HEK293 (cell line): ENCODE results near the gene GPT2.
A peak's percentile ranks its signal among the peaks of the same experiment; 100 is the strongest.

Experiments
- CTCF ChIA-PET: fragments of 350-600 bp; formaldehyde crosslinking; extraction: SDS; loops from one replicate; lab custom pipeline; 2021; ENCODE audit warnings: antibody characterized with exemption; lab: Yijun Ruan, JAX
- POLR2A ChIA-PET: fragments of 300-600 bp; formaldehyde crosslinking; extraction: SDS; loops from one replicate; lab custom pipeline; 2020; ENCODE audit warnings: antibody characterized with exemption, inconsistent platforms; lab: Yijun Ruan, JAX
- H3K27ac ChIP-seq: fragments of 200-500 bp; sonication (Bioruptor generic); 2 replicates; pipeline ENCODE4 v1.5.1; 2014; ENCODE audit warnings: low read depth, low read length, control low read depth, inconsistent platforms; ENCODE audit errors: extremely low read depth
- H3K36me3 ChIP-seq, 2 experiments: fragments of 200-500 bp in 1 of 2; sonication (Bioruptor generic) in 1 of 2; 1 replicate in 1 of 2; 2 replicates in 1 of 2; pipeline ENCODE4 v1.5.1; 2014 to 2017; ENCODE audit warnings: inconsistent platforms in 2 of 2, low read length in 2 of 2; ENCODE audit not compliant: control insufficient read depth in 2 of 2, insufficient read depth in 1 of 2
- H3K4me1 ChIP-seq: fragments of 200-500 bp; sonication (Bioruptor generic); 2 replicates; pipeline ENCODE4 v1.5.1; 2014; ENCODE audit warnings: mild to moderate bottlenecking, low read length, inconsistent platforms; ENCODE audit not compliant: control insufficient read depth, insufficient read depth
- H3K4me3 ChIP-seq: 2 replicates; pipeline ENCODE4 v1.5.1; 2011; ENCODE audit warnings: low read depth, mild to moderate bottlenecking, control low read depth, low read length, moderate library complexity
- H3K9me3 ChIP-seq: fragments of 200-500 bp; sonication (Bioruptor generic); 2 replicates; pipeline ENCODE4 v1.5.1; 2014; ENCODE audit warnings: low read depth, low read length, inconsistent platforms; ENCODE audit not compliant: control insufficient read depth, insufficient read depth
- EGR2 ChIP-seq: fragments of 450-650 bp; formaldehyde crosslinking; IDR thresholded peaks from 2 replicates; pipeline ENCODE4 v1.5.1; 2016; ENCODE audit warnings: low read depth, missing biosample characterization, missing genetic modification characterization
- KLF7 ChIP-seq: fragments of 450-650 bp; formaldehyde crosslinking; IDR thresholded peaks from 2 replicates; pipeline ENCODE4 v1.5.1; 2016; ENCODE audit warnings: missing biosample characterization, missing genetic modification characterization, borderline replicate concordance
- ZIC2 ChIP-seq: fragments of 450-650 bp; formaldehyde crosslinking; IDR thresholded peaks from 2 replicates; pipeline ENCODE4 v1.5.1; 2016; ENCODE audit warnings: missing biosample characterization, missing genetic modification characterization
- ZNF239 ChIP-seq: fragments of 450-650 bp; formaldehyde crosslinking; IDR thresholded peaks from 2 replicates; pipeline ENCODE4 v1.5.1; 2016; ENCODE audit warnings: missing biosample characterization, missing genetic modification characterization
- ZNF335 ChIP-seq: fragments of 450-650 bp; formaldehyde crosslinking; conservative IDR thresholded peaks from 2 replicates; pipeline ENCODE4 v1.5.1; 2016; ENCODE audit warnings: missing biosample characterization, missing genetic modification characterization
- ZNF341 ChIP-seq: fragments of 450-650 bp; formaldehyde crosslinking; IDR thresholded peaks from 2 replicates; pipeline ENCODE4; 2016; ENCODE audit warnings: low read depth, missing biosample characterization, missing genetic modification characterization
- ZNF426 ChIP-seq: fragments of 450-650 bp; formaldehyde crosslinking; IDR thresholded peaks from 2 replicates; pipeline ENCODE4 v1.5.1; 2017; ENCODE audit warnings: missing biosample characterization, missing genetic modification characterization, mild to moderate bottlenecking, inconsistent platforms, moderate library complexity
- ZNF600 ChIP-seq: fragments of 450-650 bp; formaldehyde crosslinking; IDR thresholded peaks from 2 replicates; pipeline ENCODE4 v1.5.1; 2016; ENCODE audit warnings: missing biosample characterization, missing genetic modification characterization
- ZNF623 ChIP-seq: fragments of 450-650 bp; formaldehyde crosslinking; IDR thresholded peaks from 2 replicates; pipeline ENCODE4 v1.5.1; 2016; ENCODE audit warnings: missing biosample characterization, missing genetic modification characterization
- ZSCAN23 ChIP-seq: fragments of 450-650 bp; formaldehyde crosslinking; IDR thresholded peaks from 2 replicates; pipeline ENCODE4 v1.5.1; 2016; ENCODE audit warnings: missing biosample characterization, missing genetic modification characterization
- TF ChIP-seq, protein P1 (sequence below): fragments of 450-650 bp; formaldehyde crosslinking; IDR thresholded peaks from 2 replicates; pipeline ENCODE4 v1.5.1; 2016; ENCODE audit warnings: missing biosample characterization, missing genetic modification characterization
- TF ChIP-seq, protein P2 (sequence below): fragments of 450-650 bp; formaldehyde crosslinking; conservative IDR thresholded peaks from 2 replicates; pipeline ENCODE4 v1.5.1; 2016; ENCODE audit warnings: low read depth, missing biosample characterization, missing genetic modification characterization
- TF ChIP-seq, protein P3 (sequence below): fragments of 450-650 bp; formaldehyde crosslinking; IDR thresholded peaks from 2 replicates; pipeline ENCODE4 v1.5.1; 2016; ENCODE audit warnings: missing biosample characterization, missing genetic modification characterization
- TF ChIP-seq, protein P4 (sequence below): fragments of 450-650 bp; formaldehyde crosslinking; IDR thresholded peaks from 2 replicates; pipeline ENCODE4 v1.5.1; 2016; ENCODE audit warnings: missing biosample characterization, missing genetic modification characterization
- TF ChIP-seq, protein P5 (sequence below): fragments of 450-650 bp; formaldehyde crosslinking; IDR thresholded peaks from 2 replicates; pipeline ENCODE4 v1.5.1; 2017; ENCODE audit warnings: missing biosample characterization, mild to moderate bottlenecking, missing genetic modification characterization, moderate library complexity

The GPT2 gene

DNA sequence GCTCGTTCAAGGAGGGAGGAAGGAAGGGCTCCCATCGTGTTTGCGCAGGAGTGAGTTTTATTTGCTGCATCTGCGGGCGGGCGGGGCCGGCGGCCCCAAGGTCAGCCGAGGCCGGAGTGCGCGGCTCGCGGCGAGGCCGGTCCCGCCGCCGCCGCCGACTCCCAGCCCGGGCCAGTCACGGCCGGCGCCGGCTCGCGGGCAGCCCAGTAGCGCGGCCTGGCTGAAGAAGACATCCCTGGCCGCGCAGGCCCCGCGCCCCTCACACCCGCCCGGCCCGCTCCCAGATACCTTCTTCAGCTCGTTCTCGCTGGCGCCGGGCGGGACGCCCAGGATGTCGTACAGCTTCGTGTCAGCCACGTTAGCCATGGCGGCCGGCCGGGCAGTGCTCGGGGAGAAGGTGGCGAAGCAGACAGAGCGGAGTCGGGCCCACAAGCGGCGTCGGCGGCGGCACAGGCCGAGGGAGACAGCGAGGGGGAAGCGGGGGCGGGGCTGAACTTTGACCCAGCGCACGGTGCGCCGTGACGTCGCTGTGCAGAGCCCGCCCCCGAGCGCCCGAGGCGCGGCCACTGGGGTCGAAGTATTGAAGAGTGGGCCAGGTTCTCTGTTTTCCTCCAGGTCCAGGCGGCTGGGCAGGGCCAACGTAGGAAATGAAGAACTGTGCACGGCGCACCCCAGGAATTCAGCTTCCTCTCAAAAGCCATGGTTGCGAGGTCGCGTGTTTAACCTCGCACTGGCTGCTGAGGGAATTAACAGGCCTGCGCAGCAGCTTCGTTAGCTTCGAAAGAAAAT is 89.2 kb downstream of the GPT2 start, which contains the start of gene DNAJA2 (continued):
- TF ChIP-seq, protein P1, sequence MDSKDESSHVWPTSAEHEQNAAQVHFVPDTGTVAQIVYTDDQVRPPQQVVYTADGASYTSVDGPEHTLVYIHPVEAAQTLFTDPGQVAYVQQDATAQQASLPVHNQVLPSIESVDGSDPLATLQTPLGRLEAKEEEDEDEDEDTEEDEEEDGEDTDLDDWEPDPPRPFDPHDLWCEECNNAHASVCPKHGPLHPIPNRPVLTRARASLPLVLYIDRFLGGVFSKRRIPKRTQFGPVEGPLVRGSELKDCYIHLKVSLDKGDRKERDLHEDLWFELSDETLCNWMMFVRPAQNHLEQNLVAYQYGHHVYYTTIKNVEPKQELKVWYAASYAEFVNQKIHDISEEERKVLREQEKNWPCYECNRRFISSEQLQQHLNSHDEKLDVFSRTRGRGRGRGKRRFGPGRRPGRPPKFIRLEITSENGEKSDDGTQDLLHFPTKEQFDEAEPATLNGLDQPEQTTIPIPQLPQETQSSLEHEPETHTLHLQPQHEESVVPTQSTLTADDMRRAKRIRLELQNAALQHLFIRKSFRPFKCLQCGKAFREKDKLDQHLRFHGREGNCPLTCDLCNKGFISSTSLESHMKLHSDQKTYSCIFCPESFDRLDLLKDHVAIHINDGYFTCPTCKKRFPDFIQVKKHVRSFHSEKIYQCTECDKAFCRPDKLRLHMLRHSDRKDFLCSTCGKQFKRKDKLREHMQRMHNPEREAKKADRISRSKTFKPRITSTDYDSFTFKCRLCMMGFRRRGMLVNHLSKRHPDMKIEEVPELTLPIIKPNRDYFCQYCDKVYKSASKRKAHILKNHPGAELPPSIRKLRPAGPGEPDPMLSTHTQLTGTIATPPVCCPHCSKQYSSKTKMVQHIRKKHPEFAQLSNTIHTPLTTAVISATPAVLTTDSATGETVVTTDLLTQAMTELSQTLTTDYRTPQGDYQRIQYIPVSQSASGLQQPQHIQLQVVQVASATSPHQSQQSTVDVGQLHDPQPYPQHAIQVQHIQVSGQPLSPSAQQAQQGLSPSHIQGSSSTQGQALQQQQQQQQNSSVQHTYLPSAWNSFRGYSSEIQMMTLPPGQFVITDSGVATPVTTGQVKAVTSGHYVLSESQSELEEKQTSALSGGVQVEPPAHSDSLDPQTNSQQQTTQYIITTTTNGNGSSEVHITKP (tag by site-specific recombination), result peak; percentile 44
- TF ChIP-seq, protein P2, sequence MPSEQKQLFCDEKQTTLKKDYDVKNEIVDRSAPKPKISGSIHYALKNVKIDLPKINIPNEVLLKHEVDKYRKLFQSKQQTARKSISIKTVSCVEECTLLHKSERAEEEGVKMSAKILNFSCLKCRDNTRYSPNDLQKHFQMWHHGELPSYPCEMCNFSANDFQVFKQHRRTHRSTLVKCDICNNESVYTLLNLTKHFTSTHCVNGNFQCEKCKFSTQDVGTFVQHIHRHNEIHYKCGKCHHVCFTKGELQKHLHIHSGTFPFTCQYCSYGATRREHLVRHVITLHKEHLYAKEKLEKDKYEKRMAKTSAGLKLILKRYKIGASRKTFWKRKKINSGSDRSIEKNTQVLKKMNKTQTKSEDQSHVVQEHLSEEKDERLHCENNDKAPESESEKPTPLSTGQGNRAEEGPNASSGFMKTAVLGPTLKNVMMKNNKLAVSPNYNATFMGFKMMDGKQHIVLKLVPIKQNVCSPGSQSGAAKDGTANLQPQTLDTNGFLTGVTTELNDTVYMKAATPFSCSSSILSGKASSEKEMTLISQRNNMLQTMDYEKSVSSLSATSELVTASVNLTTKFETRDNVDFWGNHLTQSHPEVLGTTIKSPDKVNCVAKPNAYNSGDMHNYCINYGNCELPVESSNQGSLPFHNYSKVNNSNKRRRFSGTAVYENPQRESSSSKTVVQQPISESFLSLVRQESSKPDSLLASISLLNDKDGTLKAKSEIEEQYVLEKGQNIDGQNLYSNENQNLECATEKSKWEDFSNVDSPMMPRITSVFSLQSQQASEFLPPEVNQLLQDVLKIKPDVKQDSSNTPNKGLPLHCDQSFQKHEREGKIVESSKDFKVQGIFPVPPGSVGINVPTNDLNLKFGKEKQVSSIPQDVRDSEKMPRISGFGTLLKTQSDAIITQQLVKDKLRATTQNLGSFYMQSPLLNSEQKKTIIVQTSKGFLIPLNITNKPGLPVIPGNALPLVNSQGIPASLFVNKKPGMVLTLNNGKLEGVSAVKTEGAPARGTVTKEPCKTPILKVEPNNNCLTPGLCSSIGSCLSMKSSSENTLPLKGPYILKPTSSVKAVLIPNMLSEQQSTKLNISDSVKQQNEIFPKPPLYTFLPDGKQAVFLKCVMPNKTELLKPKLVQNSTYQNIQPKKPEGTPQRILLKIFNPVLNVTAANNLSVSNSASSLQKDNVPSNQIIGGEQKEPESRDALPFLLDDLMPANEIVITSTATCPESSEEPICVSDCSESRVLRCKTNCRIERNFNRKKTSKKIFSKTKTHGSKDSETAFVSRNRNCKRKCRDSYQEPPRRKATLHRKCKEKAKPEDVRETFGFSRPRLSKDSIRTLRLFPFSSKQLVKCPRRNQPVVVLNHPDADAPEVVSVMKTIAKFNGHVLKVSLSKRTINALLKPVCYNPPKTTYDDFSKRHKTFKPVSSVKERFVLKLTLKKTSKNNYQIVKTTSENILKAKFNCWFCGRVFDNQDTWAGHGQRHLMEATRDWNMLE (tag by site-specific recombination), result peak; percentile 38; the same call in 1 of the 2 replicates

DNA sequence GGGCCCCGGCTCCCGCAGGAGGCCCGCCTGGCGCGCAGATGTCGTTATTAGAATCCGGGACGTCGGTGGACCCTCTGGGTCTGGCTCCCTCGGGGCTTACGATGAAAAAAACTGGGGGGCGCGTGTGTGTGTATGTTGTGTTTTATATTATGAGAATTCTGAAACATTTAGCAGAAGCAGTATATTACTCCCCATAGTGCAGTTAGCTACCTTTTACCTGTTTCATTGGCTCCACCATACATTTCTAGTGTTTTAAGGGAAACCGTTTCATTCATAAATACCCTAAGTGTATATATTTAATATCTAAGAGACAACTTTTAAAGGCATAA is 89.8 kb downstream of the GPT2 start:
- TF ChIP-seq, protein P3, sequence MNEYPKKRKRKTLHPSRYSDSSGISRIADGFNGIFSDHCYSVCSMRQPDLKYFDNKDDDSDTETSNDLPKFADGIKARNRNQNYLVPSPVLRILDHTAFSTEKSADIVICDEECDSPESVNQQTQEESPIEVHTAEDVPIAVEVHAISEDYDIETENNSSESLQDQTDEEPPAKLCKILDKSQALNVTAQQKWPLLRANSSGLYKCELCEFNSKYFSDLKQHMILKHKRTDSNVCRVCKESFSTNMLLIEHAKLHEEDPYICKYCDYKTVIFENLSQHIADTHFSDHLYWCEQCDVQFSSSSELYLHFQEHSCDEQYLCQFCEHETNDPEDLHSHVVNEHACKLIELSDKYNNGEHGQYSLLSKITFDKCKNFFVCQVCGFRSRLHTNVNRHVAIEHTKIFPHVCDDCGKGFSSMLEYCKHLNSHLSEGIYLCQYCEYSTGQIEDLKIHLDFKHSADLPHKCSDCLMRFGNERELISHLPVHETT (tag by site-specific recombination), result no peak
- 0 out of 2 replicates have a peak, but pooled peaks have one; percentile 41 for TF ChIP-seq ZNF335 (tag by site-specific recombination)
- TF ChIP-seq, protein P4, sequence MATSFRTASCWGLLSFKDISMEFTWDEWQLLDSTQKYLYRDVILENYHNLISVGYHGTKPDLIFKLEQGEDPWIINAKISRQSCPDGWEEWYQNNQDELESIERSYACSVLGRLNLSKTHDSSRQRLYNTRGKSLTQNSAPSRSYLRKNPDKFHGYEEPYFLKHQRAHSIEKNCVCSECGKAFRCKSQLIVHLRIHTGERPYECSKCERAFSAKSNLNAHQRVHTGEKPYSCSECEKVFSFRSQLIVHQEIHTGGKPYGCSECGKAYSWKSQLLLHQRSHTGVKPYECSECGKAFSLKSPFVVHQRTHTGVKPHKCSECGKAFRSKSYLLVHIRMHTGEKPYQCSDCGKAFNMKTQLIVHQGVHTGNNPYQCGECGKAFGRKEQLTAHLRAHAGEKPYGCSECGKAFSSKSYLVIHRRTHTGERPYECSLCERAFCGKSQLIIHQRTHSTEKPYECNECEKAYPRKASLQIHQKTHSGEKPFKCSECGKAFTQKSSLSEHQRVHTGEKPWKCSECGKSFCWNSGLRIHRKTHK (tag by site-specific recombination), result no peak
- no peak for TF ChIP-seq ZSCAN23
- TF ChIP-seq ZIC2 (tag by site-specific recombination), result 0 out of 2 replicates have a peak, but pooled peaks have one; percentile 0
- TF ChIP-seq ZNF623 (tag by site-specific recombination), result no peak
- TF ChIP-seq ZNF426 (tag by site-specific recombination), result peak; percentile 7; the same call in 1 of the 2 replicates
- no peak for TF ChIP-seq ZNF600 (tag by site-specific recombination)
- no peak for TF ChIP-seq ZNF239
- TF ChIP-seq KLF7 (tag by site-specific recombination), result no peak
- TF ChIP-seq EGR2 (tag by site-specific recombination), result no peak
- TF ChIP-seq, protein P5, sequence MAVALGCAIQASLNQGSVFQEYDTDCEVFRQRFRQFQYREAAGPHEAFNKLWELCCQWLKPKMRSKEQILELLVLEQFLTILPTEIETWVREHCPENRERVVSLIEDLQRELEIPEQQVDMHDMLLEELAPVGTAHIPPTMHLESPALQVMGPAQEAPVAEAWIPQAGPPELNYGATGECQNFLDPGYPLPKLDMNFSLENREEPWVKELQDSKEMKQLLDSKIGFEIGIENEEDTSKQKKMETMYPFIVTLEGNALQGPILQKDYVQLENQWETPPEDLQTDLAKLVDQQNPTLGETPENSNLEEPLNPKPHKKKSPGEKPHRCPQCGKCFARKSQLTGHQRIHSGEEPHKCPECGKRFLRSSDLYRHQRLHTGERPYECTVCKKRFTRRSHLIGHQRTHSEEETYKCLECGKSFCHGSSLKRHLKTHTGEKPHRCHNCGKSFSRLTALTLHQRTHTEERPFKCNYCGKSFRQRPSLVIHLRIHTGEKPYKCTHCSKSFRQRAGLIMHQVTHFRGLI (tag by site-specific recombination), result no peak
- TF ChIP-seq ZNF341 (tag by site-specific recombination), result no peak
- Histone ChIP-seq H3K4me1 (peaks cover 4% of the 10 kb centered on the region; the same call in 1 of the 2 replicates), H3K27ac (peak overlapping the region; percentile 89), H3K36me3 (peaks cover 20 to 24% of the 10 kb centered on the region in 2 experiments), H3K9me3 (no peaks in the 10 kb centered on the region), H3K4me3 (peak overlapping the region; percentile 98)
- CTCF ChIA-PET, result interaction anchor here (0.6 to 2.2 kb wide), 5 partner anchors 16 to 368 kb away, joined by 3 to 6 read pairs (median 3); partner anchors contain the start of gene NETO2
- POLR2A ChIA-PET, result interaction anchor here (1.6 kb wide), 1 partner anchor 10 kb away, joined by 4 read pairs; no protein-coding TSS in a partner anchor
